Endothelial cell of umbilical vein (primary cell): ENCODE measurements around the gene UQCC2. TPM values are rescaled to one million over a fixed set of nuclear protein-coding genes. Genes with fewer than 3 reads are reported as not detected.

Experiments
- BruUV-seq: library from RNA; stranded (reverse); fragments of 400-500 nt; replicated peaks from 2 replicates; lab custom pipeline; 2021; lab: Mats Ljungman, UMichigan
- CTCF ChIA-PET: fragments of 300-600, 350-600 bp; sonication (Branson Sonifier 250); formaldehyde crosslinking; loops from one replicate; lab custom pipeline; 2021; ENCODE audit warnings: antibody characterized with exemption, inconsistent platforms; lab: Charles Lee
- POLR2A ChIA-PET: fragments of 300-600, 350-600 bp; sonication (Branson Sonifier 250); formaldehyde crosslinking; loops from one replicate; lab custom pipeline; 2021; ENCODE audit warnings: antibody characterized with exemption, inconsistent platforms; lab: Charles Lee
- DNase-seq: peaks from one replicate; pipeline ENCODE4 v3.0.0-alpha.2; 2011; ENCODE audit warnings: low read depth, low spot score
- FAIRE-seq: peaks from 2 replicates; lab custom pipeline; 2011; peaks lifted over from hg19 to GRCh38; lab: Jason Lieb, UNC
- H2AFZ ChIP-seq: 2 replicates; pipeline ENCODE4 v1.6.0; 2012; ENCODE audit warnings: low read depth, low read length, control low read depth, inconsistent platforms
- H3K27ac ChIP-seq: 2 replicates; pipeline ENCODE4 v1.5.1; 2011; ENCODE audit warnings: low read depth, mild to moderate bottlenecking, control low read depth, low read length, moderate library complexity; ENCODE audit not compliant: insufficient read depth
- H3K27me3 ChIP-seq, 2 experiments: 2 replicates each; pipeline versions ENCODE4 v1.6.0 to v1.6.1; 2011; ENCODE audit warnings: low read length in 2 of 2, mixed read lengths in 1 of 2; ENCODE audit not compliant: control insufficient read depth in 2 of 2, insufficient read depth in 2 of 2
- H3K36me3 ChIP-seq, 2 experiments: 2 replicates in 1 of 2; 3 replicates in 1 of 2; pipeline ENCODE4 v1.5.1; 2011; ENCODE audit warnings: low read length in 2 of 2, mild to moderate bottlenecking in 1 of 2, moderate library complexity in 1 of 2; ENCODE audit not compliant: control insufficient read depth in 2 of 2, insufficient read depth in 2 of 2; ENCODE audit errors: extremely low read depth in 1 of 2
- H3K4me1 ChIP-seq: 3 replicates; pipeline ENCODE4 v1.5.1; 2011; ENCODE audit warnings: mild to moderate bottlenecking, low read length; ENCODE audit not compliant: control insufficient read depth, insufficient read depth; ENCODE audit errors: extremely low read depth
- H3K4me2 ChIP-seq: 2 replicates; pipeline ENCODE4 v1.6.1; 2011; ENCODE audit warnings: low read length, control low read depth, mixed read lengths; ENCODE audit not compliant: insufficient read depth
- H3K4me3 ChIP-seq, 3 experiments: fragments of 200-600 bp in 1 of 3; sonication (generic), shearing (Covaris generic) in 1 of 3; replicated peaks in 1 of 3; 2 replicates each; pipeline ENCODE4 v1.5.1; 2011 to 2016; ENCODE audit warnings: control low read depth in 3 of 3, low read length in 3 of 3, mild to moderate bottlenecking in 2 of 3, inconsistent platforms in 1 of 3, low read depth in 1 of 3, moderate library complexity in 1 of 3; ENCODE audit not compliant: insufficient read depth in 1 of 3
- H3K79me2 ChIP-seq: 2 replicates; pipeline ENCODE4 v1.6.0; 2012; ENCODE audit warnings: low read length, inconsistent platforms; ENCODE audit not compliant: control insufficient read depth, insufficient read depth
- H3K9ac ChIP-seq: replicated peaks from 2 replicates; pipeline ENCODE3; 2011; ENCODE audit warnings: low read length, control low read depth; ENCODE audit not compliant: insufficient read depth; ENCODE audit errors: extremely low read depth
- H3K9me1 ChIP-seq: replicated peaks from 3 replicates; pipeline ENCODE4 v1.6.0; 2011; ENCODE audit warnings: mild to moderate bottlenecking, low read length; ENCODE audit not compliant: control insufficient read depth, insufficient read depth; ENCODE audit errors: extremely low read depth
- H3K9me3 ChIP-seq: replicated peaks from 2 replicates; pipeline ENCODE4 v1.5.1; 2012; ENCODE audit warnings: low read length, inconsistent platforms; ENCODE audit not compliant: control insufficient read depth, insufficient read depth
- H4K20me1 ChIP-seq: replicated peaks from 2 replicates; pipeline ENCODE3; 2011; ENCODE audit warnings: mild to moderate bottlenecking, low read length; ENCODE audit not compliant: control insufficient read depth, insufficient read depth; ENCODE audit errors: extremely low read depth
- FOS ChIP-seq: IDR thresholded peaks from 2 replicates; pipeline ENCODE4 v1.6.1; 2011; ENCODE audit warnings: mild to moderate bottlenecking, low read length, moderate library complexity, borderline replicate concordance; ENCODE audit not compliant: insufficient read depth
- GATA2 ChIP-seq: IDR thresholded peaks from 2 replicates; pipeline ENCODE4 v1.7.0; 2011; ENCODE audit warnings: low read depth, mild to moderate bottlenecking, moderate library complexity, mixed read lengths, low read length; ENCODE audit not compliant: insufficient read length, insufficient read depth
- JUN ChIP-seq: IDR thresholded peaks from 2 replicates; pipeline ENCODE4 v1.6.1; 2011; ENCODE audit warnings: borderline replicate concordance, low read depth; ENCODE audit not compliant: insufficient read length, insufficient read depth
- MYC ChIP-seq: IDR thresholded peaks from one replicate; pipeline ENCODE4 v1.6.1; 2011; ENCODE audit warnings: mild to moderate bottlenecking, low read depth, low read length
- POLR2A ChIP-seq: IDR thresholded peaks from 2 replicates; pipeline ENCODE4 v1.6.1; 2012; ENCODE audit warnings: low read depth, mild to moderate bottlenecking, control low read depth, low read length
- POLR2AphosphoS5 ChIP-seq: IDR thresholded peaks from 2 replicates; pipeline ENCODE4 v1.6.1; 2012; ENCODE audit warnings: low read depth, mild to moderate bottlenecking, control low read depth, low read length, moderate library complexity; ENCODE audit not compliant: insufficient read depth
- dilution Hi-C: fragments of 300-500 bp; cut with MboI; formaldehyde crosslinking; loops from one replicate; pipeline ENCODE4 v1.15.0; 2019; ENCODE audit warnings: low sequenced_read_pairs; ENCODE audit not compliant: extremely low pct_ligation_motif_present
- intact Hi-C: fragments of 100-400 bp; cut with micrococcal nuclease; formaldehyde crosslinking; loops from one replicate; pipeline ENCODE4 v1.10.0; 2022
- polyA plus RNA-seq, 4 experiments: library from polyadenylated mRNA; depleted of rRNA in 3 of 4; stranded (reverse) in 3 of 4; unstranded in 1 of 4; fragments of >200 nt; gene quantifications; 2 replicates each; pipeline versions ENCODE4 v1.2.1 to v1.2.3, GENCODE V29; 2011 to 2012; ENCODE audit warnings: missing spikeins in 1 of 4
- total RNA-seq: library from RNA; stranded (reverse); gene quantifications from 2 replicates; pipeline ENCODE4 v1.2.3, GENCODE V29; 2021
- TF ChIP-seq, protein P1 (sequence below): IDR thresholded peaks from 2 replicates; pipeline ENCODE4 v1.6.1; 2011; ENCODE audit not compliant: insufficient read depth, insufficient read length

The UQCC2 gene
- total and polyA plus RNA-seq, 2 donors (not counting 3 experiments of a cell fraction or from before 2014, with no cell fraction given) = 46.3 to 95.3 TPM

DNA sequence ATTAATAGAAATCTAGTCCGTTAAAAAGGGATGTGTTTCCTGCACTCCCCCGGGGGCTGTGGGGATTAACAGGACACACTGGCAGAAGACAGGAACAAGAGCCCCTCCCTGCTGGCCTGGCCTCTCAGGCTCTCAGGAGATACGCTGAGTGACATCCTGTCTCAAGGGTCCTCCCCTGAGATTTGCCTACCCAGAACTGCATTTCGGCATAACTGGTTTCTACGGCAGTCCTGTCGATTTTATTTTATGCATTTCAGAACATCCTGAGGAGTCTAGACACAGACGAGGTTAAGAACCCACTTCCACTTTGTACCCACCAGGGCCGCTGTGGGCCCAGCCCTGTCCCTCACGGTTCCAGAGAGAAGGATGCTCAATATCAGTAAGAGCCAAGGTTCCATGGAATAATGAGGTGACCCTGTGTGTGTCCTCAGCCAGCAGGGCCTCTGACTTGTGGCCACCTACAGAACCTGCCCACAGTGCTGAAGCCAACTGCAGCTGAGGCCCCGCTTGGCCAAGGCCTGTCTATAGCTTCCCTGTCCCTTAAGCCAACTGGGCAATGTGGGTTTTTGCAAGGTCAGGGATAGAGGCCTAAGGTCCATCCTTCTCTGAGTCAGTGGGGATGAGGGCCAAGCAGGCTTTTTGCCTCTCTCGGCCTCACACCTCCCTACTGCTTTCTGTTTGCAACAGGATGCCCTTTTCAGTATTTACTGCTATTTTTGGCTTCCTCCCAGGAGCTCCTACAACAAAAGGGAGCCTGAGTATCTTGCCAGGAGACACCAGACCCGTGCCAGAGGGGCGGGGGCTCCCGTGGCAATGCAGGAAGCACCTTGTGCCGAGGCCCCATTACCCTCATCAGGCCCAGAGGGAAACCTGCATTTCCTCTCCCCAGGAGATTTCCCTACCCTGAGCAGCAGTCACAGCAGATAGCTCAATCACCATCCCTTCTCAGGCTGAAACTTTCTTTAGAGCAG, 14.7 kb downstream of the UQCC2 start:
- H3K36me3 ChIP-seq = peaks cover 0 to 6% of the 10 kb centered on the region in 2 experiments
- peak overlapping the region; percentile 27 for H3K9ac ChIP-seq
- peak overlapping the region; percentile 12 for H3K4me2 ChIP-seq
- dilution Hi-C loops (no loop called here), intact Hi-C loops (loop anchor here (2.0 kb wide), 1 partner anchor 24 kb away; no protein-coding TSS in a partner anchor)
- H3K9me3 ChIP-seq = no peaks in the 10 kb centered on the region
- H3K9me1 ChIP-seq = no peaks in the 10 kb centered on the region
- peaks cover 76% of the 10 kb centered on the region for H3K4me1 ChIP-seq
- peaks cover 3% of the 10 kb centered on the region for H3K79me2 ChIP-seq
- FAIRE-seq (peak; percentile 97), DNase-seq (peak; percentile 99)
- no peaks in the 10 kb centered on the region for H3K27me3 ChIP-seq
- ChIA-PET POLR2A (interaction anchor here (1.1 to 1.2 kb wide), 2 partner anchors 15 to 75 kb away, joined by 3 to 4 read pairs; partner anchors contain the start of gene UQCC2), CTCF (interaction anchor here (0.6 to 5.9 kb wide), 18 partner anchors 9 to 279 kb away, joined by 3 to 47 read pairs (median 4); partner anchors contain the start of genes CUTA and UQCC2)
- no peak overlapping the region for H2AFZ ChIP-seq
- TF ChIP-seq POLR2AphosphoS5 (peak; percentile 93), JUN (peak; percentile 39), MYC (peak; percentile 1), POLR2A (no peak), FOS (peak; percentile 74), GATA2 (peak; percentile 67)
- TF ChIP-seq, protein P1, sequence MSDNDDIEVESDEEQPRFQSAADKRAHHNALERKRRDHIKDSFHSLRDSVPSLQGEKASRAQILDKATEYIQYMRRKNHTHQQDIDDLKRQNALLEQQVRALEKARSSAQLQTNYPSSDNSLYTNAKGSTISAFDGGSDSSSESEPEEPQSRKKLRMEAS = no peak
- no TSS peak for BruUV-seq
- H3K4me3 ChIP-seq = no peak overlapping the region
- H3K27ac ChIP-seq = peak overlapping the region; percentile 89
- no peaks in the 10 kb centered on the region for H4K20me1 ChIP-seq
